ENCODE measurements around the gene DCC.
A peak's percentile ranks its signal among the peaks of the same experiment; 100 is the strongest.

The DCC gene

GRCh38 chr18:52519021-52519420 lies 179.0 kb downstream of the DCC start:
- no peak for DNase-seq

- DNase-seq = no peak
Measured at GRCh38 chr18:52523566-52523965, 183.6 kb downstream of the DCC start.

GRCh38 chr18:52531836-52532235 lies 191.8 kb downstream of the DCC start:
- no peak for DNase-seq

DNA sequence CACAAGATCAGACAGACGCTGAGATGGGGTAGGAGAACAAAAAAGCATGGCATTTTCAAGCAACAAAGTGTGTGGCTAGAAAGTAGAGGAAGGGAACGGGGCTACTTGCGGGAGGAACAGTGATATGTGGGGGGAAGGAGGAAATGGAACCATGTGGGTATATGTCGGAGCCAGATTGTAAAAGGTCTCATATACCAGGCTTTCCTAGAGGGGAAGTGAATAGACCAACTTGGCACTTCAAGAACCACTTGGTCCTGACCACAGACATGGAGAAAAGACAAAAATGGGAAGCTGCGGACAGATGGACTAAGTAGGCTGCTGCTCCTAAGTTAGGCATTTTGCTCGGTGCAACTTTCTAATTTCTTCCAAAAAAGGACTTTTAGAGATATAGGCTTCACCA lies 196.0 kb downstream of the DCC start:
- no peak for DNase-seq

- peak; percentile 37 for DNase-seq
Measured at GRCh38 chr18:52537261-52537660, 197.3 kb downstream of the DCC start.

- no peak for DNase-seq
Measured at GRCh38 chr18:52541056-52541455, 201.1 kb downstream of the DCC start.

DNA sequence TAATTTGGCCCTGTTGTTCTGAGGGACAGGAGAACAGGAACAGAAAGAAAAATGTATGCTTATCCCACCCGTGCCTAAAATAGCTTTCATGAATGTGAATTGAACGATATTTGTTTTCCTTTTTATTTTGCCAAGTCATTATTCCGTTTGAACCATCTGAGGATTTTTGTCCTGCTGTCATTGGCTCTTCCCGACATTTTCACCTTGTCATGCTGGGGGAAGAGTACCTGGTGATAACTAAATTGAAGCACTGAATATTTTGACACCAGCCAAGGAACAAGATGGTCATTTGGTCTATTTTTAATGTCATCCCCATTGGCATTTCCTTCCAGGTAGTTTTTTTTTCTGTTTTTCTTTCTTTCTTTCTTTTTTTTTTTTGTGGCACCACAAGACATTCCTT lies 204.1 kb downstream of the DCC start:
- no peak for DNase-seq

- DNase-seq = no peak
Measured at GRCh38 chr18:52546686-52547346, 206.8 kb downstream of the DCC start.

DNA sequence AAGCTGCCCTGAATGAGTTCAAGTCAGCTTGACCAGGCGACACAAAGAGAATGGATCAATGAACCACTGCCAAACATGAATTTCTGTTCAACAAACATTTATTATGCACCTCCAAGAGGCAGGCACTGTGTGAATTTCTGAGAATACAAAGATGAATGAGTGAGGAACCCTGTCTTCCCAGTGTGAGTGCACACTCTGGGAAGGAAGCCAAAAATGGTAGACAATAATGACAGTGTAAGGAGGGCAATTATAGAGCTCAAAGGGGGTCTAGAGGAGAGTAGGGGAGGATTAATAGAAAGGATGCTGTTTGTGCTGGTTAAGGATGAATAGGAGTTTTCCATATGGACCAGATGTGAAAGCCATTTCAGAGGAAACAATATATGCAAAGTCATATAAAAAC lies 213.4 kb downstream of the DCC start:
- peak; percentile 94 for DNase-seq

DNA sequence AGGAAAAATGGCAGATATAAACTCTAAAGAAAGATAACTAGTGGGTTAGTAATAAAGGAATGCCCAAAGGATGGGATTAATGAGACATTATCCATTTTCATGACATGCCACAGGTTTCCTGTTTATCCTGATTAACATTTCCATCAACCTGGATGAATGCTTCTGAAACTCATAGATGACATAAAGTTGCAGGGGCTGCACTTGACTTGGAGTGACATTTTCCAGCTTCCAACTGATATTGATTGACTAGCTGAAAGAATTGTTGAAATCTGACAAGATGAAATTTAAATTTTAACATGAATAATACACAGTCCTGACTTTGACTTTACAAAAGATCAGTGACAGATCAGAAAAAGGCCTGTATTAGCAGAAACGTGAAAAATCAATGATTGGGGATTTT lies 214.2 kb downstream of the DCC start:
- DNase-seq = no peak

- no peak for DNase-seq
Measured at GRCh38 chr18:52567360-52567759, 227.4 kb downstream of the DCC start.

- no peak for DNase-seq
Measured at GRCh38 chr18:52569492-52569891, 229.5 kb downstream of the DCC start.

GRCh38 chr18:52570975-52571374 lies 231.0 kb downstream of the DCC start:
- DNase-seq = no peak

DNA sequence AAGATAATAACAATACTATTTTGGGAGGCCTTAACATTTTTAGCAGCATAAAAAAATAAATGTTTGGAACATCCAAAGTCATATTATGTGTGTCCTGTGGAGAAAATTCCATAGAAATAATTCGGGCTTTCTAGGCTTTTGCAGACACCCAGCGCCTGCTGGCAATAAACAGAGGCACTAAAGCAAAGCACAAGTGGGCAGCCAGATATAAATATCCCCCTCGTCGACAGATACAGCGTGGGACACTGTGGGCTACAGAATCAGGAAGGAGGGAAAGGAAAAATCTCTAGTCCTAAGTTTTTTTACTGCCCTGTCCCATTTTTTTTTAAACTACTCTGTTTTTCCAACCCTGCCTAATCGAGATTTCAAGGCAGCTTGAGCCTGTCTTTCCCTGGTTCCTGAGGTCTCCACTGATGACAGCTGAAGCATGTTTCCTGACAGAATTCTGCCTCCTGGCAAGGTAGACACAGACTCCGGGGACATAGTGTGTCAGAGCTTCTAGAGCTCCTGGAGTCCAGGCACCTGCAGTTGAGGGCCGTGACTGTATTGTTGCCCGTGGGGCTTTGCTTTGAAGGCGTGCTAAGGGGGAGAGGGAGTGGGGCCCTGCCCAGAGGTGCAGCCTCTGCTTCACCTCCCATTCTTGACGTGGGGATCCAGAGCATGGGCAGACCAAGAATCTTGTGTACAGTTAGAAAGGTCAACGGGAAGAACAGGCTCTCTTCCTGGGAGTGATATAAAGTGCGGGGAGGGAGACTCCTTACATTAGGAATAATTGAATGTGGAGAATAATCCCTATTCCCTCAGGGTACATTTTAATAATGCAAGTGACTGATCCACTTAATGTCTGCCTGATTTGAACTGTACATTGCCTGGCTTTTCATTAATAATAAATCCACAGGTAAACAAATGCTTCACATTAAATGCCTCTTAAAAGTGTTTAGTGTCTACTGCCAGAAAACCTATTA lies 232.3 kb downstream of the DCC start:
- no peak for DNase-seq

DNA sequence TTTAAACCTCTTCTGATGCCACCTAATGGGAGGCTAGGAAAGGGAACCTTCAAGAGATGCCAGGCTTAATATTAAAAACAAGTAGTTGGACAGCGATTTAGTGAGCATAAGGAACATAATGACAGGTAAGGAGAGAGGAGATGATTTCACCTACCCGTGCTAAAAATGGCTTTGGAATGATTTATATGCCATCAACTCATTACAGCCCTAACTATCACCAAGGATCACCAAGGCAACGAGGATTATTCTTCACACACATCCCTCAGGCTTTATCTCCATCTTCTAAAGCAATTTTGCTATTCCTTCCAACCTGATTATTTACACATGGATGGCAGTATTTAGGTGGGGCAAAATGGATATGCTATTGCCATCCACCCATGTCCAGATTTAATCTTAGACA lies 237.8 kb downstream of the DCC start:
- DNase-seq = peak; percentile 96

- DNase-seq = no peak
Measured at GRCh38 chr18:52582061-52582460, 242.1 kb downstream of the DCC start.

GRCh38 chr18:52582516-52582915 lies 242.5 kb downstream of the DCC start:
- DNase-seq = no peak

DNA sequence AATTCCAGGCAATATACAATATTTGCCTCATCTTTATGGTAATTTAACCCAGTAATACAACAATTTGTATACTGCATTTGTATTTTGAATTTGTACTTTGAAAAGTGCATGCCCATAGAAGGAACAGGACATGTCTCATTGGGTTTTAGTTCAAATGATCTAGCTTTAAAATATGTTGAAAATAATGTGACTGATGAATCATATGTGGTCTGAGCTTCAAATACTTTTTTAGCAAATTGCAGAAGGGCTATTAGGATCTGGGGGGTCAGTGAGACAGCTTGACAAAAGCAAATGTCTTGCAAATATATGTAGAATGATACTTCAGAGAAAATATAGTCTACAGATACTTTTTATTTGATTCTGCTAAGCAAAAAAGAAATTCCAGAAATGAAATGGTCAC lies 248.9 kb downstream of the DCC start:
- no peak for DNase-seq

DNA sequence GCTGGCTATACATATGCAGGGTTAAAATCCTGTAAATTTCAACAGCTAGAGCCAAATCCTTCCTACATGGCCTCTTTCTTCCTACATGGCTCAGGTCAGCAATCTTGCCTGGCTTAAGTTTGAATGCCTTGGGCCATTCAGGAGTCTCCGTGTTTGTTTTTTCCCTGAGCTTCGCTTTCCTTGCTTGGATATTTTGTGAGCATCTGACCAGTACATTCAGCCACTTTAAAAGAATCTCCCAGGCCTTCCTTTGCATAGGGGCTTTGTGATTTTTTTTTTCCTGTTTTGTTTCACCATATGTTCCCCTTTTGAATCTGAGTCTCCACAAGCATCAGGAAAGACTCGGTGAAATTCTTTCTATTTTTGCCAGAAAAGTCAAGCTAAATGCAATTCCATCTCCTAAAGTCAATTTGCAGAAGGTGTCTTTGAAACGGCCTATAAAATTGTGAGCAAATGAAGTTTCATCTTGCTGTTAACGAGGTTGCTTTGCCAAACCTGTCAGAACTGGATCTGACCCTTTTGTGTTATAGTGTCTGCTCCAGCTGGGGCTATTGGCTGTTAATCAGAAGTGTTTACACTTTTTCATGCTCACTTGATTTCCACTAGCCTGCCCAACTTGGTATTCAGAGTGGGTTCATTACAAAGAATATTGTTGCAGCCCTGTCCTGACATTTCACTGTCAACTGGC lies 256.9 kb downstream of the DCC start:
- no peak for DNase-seq

- no peak for DNase-seq
Measured at GRCh38 chr18:52598921-52599320, 258.9 kb downstream of the DCC start.

GRCh38 chr18:52602820-52603219 lies 262.8 kb downstream of the DCC start:
- no peak for DNase-seq

DNA sequence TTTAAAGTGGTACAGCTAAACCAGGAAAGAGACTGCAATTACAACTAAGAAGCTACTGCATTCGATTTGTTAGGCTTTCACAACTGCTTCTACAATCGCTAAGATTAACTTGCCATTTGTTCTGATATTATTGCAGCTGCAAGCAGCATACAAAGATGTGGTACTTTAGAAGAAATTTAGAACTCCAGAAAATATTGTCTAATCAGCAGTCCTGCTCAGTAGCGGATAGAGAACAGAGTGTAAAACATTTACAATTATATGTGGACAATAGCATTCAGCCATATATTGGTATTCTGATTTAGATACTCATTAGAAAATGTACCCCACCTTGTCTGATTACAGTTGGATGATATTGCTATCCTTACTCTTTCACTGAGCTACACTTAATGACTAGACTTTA lies 265.3 kb downstream of the DCC start:
- no peak for DNase-seq

DNA sequence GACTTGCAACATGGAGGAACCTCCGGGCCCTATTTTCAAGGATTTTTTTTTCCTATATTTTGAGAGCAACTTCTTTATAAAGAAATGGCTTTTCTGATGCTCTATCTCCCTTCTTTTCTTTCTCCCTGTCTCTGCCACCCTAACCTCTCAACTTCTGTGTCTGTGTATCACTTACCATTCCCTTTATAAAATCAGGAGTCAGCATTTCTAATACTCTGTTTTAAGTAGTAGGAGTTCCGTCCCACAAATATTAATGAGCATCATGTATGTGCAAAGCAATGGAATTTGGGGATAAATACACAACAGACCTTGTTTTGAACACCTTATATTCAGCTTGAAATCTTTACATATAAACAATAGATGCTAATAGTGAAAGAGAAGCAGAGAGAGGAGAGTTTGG lies 268.0 kb downstream of the DCC start:
- DNase-seq = no peak
